Gastroesophageal sphincter (tissue), 4 donors: ENCODE measurements around the gene AKR1E2. TPM values are rescaled to one million over a fixed set of nuclear protein-coding genes. Genes with fewer than 3 reads are reported as not detected.

Source experiments
- ATAC-seq: fragments of 150-250 bp; one replicate; pipeline ENCODE4 v1.9.1; 2016; ENCODE audit warnings: mild to moderate bottlenecking, moderate library complexity
- H3K27ac ChIP-seq, 4 donors: fragments of 200-600 bp; sonication (generic) in 3 of 4; 1 replicate in 3 of 4; 2 replicates in 1 of 4; pipeline ENCODE4 v1.5.1; 2016 to 2019
- H3K27me3 ChIP-seq: fragments of 200-600 bp; sonication (generic); one replicate; pipeline ENCODE4 v1.5.1; 2019
- H3K36me3 ChIP-seq, 2 donors: fragments of 200-600 bp; sonication (generic); one replicate each; pipeline ENCODE4 v1.5.1; 2019; ENCODE audit warnings: control low read depth in 1 of 2
- H3K4me1 ChIP-seq, 3 donors: fragments of 200-600 bp; sonication (generic); 1 replicate in 2 of 3; 2 replicates in 1 of 3; pipeline ENCODE4 v1.5.1; 2016 to 2019; ENCODE audit warnings: control low read depth in 2 of 3
- H3K4me3 ChIP-seq, 2 donors: fragments of 200-600 bp; sonication (generic); one replicate each; pipeline ENCODE4 v1.5.1; 2019; ENCODE audit warnings: mild to moderate bottlenecking in 1 of 2, moderate library complexity in 1 of 2
- H3K9me3 ChIP-seq, 3 donors: fragments of 200-600 bp; sonication (generic); one replicate each; pipeline ENCODE4 v1.5.1; 2017 to 2019; ENCODE audit warnings: control low read depth in 2 of 3
- EP300 ChIP-seq: sonication (generic); formaldehyde crosslinking; IDR thresholded peaks from one replicate; pipeline ENCODE4 v1.6.1; 2017; ENCODE audit warnings: antibody characterized with exemption, mild to moderate bottlenecking
- POLR2A ChIP-seq, 2 donors: fragments of 450-650 bp; IDR thresholded peaks; one replicate each; pipeline ENCODE4 v1.6.1; 2017; ENCODE audit warnings: antibody characterized with exemption in 2 of 2, mild to moderate bottlenecking in 2 of 2, moderate library complexity in 1 of 2
- POLR2AphosphoS5 ChIP-seq: sonication (generic); formaldehyde crosslinking; IDR thresholded peaks from one replicate; pipeline ENCODE4 v1.6.1; 2017; ENCODE audit warnings: antibody characterized with exemption
- WGBS, 2 donors: methylation state at CpG; one replicate each; pipeline ENCODE4 v1.1.5; 2018; ENCODE audit warnings: low coverage in 1 of 2; 5-methylcytosine and 5-hydroxymethylcytosine counted together
- total RNA-seq, 4 donors: library from RNA; depleted of rRNA; stranded (reverse); fragments of >200 nt; gene quantifications; one replicate each; pipeline ENCODE4 v1.1.0, GENCODE V29; 2016
- TF ChIP-seq, protein P1 (sequence below), 4 experiments: fragments of 200-600 bp in 2 of 4; fragments of 450-650 bp in 2 of 4; sonication (generic) in 1 of 4; IDR thresholded peaks; one replicate each; pipeline ENCODE4 v1.5.1; 2017 to 2019; ENCODE audit warnings: antibody characterized with exemption in 4 of 4, mild to moderate bottlenecking in 2 of 4, moderate library complexity in 2 of 4

AKR1E2 gene
- total RNA-seq, 4 donors from 2014 or later = 15.9 to 19.3 (median 16.0) TPM

DNA sequence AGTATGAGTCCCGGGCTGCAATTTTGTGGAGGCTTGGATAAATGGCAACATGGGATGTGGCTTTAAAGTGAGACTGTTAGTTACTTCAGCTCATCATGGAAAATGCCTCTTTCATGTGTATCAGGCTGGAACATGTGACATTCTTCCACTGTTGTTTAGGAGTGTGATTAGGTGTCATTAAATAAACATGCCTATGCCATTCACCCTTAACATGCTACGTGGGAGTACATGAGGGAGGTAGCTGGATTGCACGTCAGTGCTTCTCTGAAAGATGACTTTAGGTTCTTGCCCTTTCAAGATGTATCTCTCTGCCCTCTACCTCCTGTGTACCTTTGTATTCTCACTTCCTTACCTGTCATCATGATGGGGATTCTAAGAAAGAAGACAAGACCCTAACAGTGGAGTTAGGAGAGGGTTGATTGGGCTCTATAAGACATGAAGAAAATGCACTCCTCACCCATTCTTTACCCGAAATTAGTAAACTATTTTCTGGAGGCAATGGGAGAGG lies 8.9 kb downstream of the AKR1E2 start:
- 89 to 94% methylated on average over 1 to 4 of the region's 4 CpGs for WGBS, 2 donors
- H3K9me3 ChIP-seq = no peaks in the 10 kb centered on the region
- H3K27me3 ChIP-seq = no peaks in the 10 kb centered on the region
- peaks cover 0 to 76% of the 10 kb centered on the region in 2 donors for H3K36me3 ChIP-seq
- TF ChIP-seq EP300 (no peak), POLR2A (IDR thresholded peaks at IDR 0.05) (no peak), POLR2AphosphoS5 (no peak)
- TF ChIP-seq, protein P1, sequence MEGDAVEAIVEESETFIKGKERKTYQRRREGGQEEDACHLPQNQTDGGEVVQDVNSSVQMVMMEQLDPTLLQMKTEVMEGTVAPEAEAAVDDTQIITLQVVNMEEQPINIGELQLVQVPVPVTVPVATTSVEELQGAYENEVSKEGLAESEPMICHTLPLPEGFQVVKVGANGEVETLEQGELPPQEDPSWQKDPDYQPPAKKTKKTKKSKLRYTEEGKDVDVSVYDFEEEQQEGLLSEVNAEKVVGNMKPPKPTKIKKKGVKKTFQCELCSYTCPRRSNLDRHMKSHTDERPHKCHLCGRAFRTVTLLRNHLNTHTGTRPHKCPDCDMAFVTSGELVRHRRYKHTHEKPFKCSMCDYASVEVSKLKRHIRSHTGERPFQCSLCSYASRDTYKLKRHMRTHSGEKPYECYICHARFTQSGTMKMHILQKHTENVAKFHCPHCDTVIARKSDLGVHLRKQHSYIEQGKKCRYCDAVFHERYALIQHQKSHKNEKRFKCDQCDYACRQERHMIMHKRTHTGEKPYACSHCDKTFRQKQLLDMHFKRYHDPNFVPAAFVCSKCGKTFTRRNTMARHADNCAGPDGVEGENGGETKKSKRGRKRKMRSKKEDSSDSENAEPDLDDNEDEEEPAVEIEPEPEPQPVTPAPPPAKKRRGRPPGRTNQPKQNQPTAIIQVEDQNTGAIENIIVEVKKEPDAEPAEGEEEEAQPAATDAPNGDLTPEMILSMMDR (IDR thresholded peaks at IDR 0.05) = no peak
- no peak overlapping the region for H3K4me3 ChIP-seq
- no peak for ATAC-seq
- H3K4me1 ChIP-seq = peaks cover 0 to 10% (median 0%) of the 10 kb centered on the region in 3 donors
- H3K27ac ChIP-seq = no peak overlapping the region

DNA sequence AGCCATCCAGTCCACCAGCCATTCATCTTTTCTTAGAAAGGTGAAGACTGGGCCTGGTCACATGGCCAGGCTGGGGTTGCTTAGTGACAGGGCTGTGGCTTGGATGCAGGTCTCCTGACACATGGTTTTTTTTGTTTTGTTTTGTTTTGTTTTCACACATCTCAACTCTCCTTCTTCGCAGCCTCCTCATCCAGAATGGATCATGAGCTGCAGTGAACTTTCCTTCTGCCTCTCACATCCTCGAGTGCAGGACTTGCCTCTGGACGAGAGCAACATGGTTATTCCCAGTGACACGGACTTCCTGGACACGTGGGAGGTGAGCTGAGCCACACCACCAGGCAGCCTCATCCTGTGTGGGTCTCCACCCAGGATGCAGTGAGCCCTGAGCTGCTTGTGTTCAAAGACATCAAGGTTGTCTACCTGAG lies 9.5 kb downstream of the AKR1E2 start:
- Histone ChIP-seq H3K4me3 (no peak overlapping the region), H3K27me3 (no peaks in the 10 kb centered on the region), H3K4me1 (peaks cover 0 to 10% (median 0%) of the 10 kb centered on the region in 3 donors), H3K36me3 (peaks cover 0 to 81% of the 10 kb centered on the region in 2 donors), H3K9me3 (no peaks in the 10 kb centered on the region), H3K27ac (no peak overlapping the region)
- no peak for ATAC-seq
- no peak for TF ChIP-seq EP300
- TF ChIP-seq, protein P1 (IDR thresholded peaks at IDR 0.05) = no peak
- no peak for TF ChIP-seq POLR2AphosphoS5
- no peak for TF ChIP-seq POLR2A (IDR thresholded peaks at IDR 0.05)
- 71 to 100% methylated on average over 1 to 3 of the region's 5 CpGs for WGBS, 2 donors

DNA sequence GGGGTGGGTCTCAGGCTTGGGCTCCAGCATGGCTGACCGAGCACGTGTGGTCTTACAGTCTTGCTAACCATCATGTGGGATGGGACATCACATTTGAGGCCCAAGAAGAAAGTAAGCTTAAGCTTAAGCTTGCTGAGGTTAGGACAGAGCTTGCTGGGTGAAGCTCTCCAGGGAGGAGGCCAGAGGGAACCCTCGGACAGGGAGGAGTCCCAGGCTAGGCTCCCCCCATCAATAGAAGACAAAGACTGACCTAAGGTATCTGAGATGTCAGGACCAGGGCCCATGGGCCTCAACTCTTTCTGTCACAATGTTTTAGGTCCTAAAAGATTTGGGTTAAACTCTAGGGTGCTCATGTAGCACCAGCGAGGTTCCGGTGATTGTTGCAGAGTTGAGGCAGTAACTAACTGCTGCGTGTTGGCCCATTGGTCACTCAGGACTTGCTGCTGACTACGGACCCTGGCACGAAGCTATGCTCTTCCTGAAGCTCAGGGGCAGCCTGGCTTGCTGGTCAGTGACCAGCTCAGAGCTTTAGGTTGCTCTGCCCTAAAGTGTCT lies 10.5 kb downstream of the AKR1E2 start:
- H3K27ac ChIP-seq = no peak overlapping the region
- 85 to 100% methylated on average over 5 to 6 of the region's 8 CpGs for WGBS, 2 donors
- no peak for ATAC-seq
- peaks cover 0 to 10% (median 0%) of the 10 kb centered on the region in 3 donors for H3K4me1 ChIP-seq
- H3K4me3 ChIP-seq = no peak overlapping the region
- TF ChIP-seq, protein P1 (IDR thresholded peaks at IDR 0.05) = no peak
- no peak for TF ChIP-seq POLR2AphosphoS5
- no peak for TF ChIP-seq POLR2A (IDR thresholded peaks at IDR 0.05)
- TF ChIP-seq EP300 = no peak
- H3K36me3 ChIP-seq = peaks cover 0 to 81% of the 10 kb centered on the region in 2 donors
- H3K27me3 ChIP-seq = no peaks in the 10 kb centered on the region
- no peaks in the 10 kb centered on the region for H3K9me3 ChIP-seq

DNA sequence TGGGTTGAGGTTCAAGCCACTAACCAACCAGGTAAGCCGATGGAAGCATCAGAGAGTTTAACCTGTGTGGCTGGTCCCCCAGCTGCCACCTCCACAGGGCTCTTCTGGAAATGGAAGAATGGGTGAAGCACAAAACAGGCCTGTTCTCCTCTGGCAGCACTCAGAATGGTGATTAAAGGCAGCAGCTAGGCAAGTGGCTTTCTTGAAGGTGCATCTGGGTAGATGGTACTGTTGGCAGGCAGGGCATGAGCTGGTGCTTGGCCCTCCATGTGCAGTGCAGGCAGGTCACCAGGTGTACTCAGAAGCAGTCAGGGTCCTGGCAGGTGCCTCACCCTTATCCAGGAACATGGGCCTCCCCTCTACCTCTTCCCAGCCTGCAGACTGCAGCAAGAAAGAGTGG lies 11.5 kb downstream of the AKR1E2 start:
- Histone ChIP-seq H3K27me3 (no peaks in the 10 kb centered on the region), H3K27ac (no peak overlapping the region), H3K4me3 (no peak overlapping the region), H3K4me1 (peaks cover 0 to 10% (median 0%) of the 10 kb centered on the region in 3 donors), H3K36me3 (peaks cover 0 to 83% of the 10 kb centered on the region in 2 donors), H3K9me3 (no peaks in the 10 kb centered on the region)
- TF ChIP-seq, protein P1 (IDR thresholded peaks at IDR 0.05) = no peak
- no peak for TF ChIP-seq POLR2A (IDR thresholded peaks at IDR 0.05)
- TF ChIP-seq POLR2AphosphoS5 = no peak
- TF ChIP-seq EP300 = no peak
- no peak for ATAC-seq
- WGBS, 2 donors = no CpG with 5 or more reads among the region's 1 CpG

DNA sequence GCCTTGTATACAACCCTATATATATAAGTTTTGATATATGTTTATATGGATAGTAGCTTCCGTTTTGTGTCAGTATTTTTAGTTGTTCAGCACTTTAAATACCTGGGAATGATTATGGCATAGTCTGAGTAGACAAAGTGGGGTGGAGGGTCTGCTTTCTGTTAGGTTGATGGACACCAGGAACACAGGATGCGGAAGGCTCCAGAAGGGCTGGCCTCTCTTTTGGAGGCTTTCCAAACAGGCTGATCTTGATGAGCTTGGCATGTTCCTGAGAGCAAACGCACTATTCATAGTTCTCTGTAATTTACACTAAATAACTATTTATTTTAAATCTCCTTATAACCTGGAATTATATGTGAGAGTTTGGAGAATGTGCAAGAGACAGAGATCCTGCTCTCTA lies 12.7 kb downstream of the AKR1E2 start:
- Histone ChIP-seq H3K27me3 (no peaks in the 10 kb centered on the region), H3K4me3 (no peak overlapping the region), H3K36me3 (peaks cover 0 to 85% of the 10 kb centered on the region in 2 donors), H3K27ac (no peak overlapping the region), H3K9me3 (no peaks in the 10 kb centered on the region), H3K4me1 (peaks cover 0 to 10% (median 0%) of the 10 kb centered on the region in 3 donors)
- TF ChIP-seq EP300 (no peak), POLR2AphosphoS5 (no peak), POLR2A (IDR thresholded peaks at IDR 0.05) (no peak)
- TF ChIP-seq, protein P1 (IDR thresholded peaks at IDR 0.05) = no peak
- WGBS, 2 donors = 17 to 49% methylated on average over 1 to 3 of the region's 3 CpGs
- no peak for ATAC-seq
